K562 (cell line): Measurements from ENCODE around the gene NDUFV3. TPM values are rescaled to one million over a fixed set of nuclear protein-coding genes. Genes with fewer than 3 reads are reported as not detected.

Source experiments
- ATAC-seq: fragments of 200-7000 bp; cut with Tn5 transposase; 3 replicates; pipeline ENCODE4 v1.9.1; 2020; ENCODE audit warnings: moderate library complexity
- BruUV-seq: library from RNA; stranded (reverse); fragments of 400-500 nt; replicated peaks from 2 replicates; lab custom pipeline; 2021; lab: Mats Ljungman, UMichigan
- CTCF ChIA-PET: fragments of 300-600 bp; formaldehyde crosslinking; extraction: SDS; loops from one replicate; lab custom pipeline; 2021; ENCODE audit warnings: low intra/inter-chr PET ratio; lab: Yijun Ruan, JAX
- POLR2A ChIA-PET: fragments of 300-600, 350-650 bp; sonication (Branson Sonifier 250); formaldehyde crosslinking; extraction: SDS; loops from one replicate; lab custom pipeline; 2021; ENCODE audit warnings: antibody characterized with exemption, inconsistent platforms; lab: Yijun Ruan, JAX
- DNase-seq, 4 experiments: peaks; one replicate each; pipeline versions ENCODE4 v3.0.0 to v3.0.0-alpha.2; 2011 to 2018; ENCODE audit warnings: low spot score in 3 of 4, mixed read lengths in 3 of 4; ENCODE audit errors: extremely low read depth in 1 of 4
- FAIRE-seq: peaks from 2 replicates; lab custom pipeline; 2011; peaks lifted over from hg19 to GRCh38; lab: Jason Lieb, UNC
- H2AFZ ChIP-seq: 2 replicates; pipeline ENCODE4 v1.6.0; 2011; ENCODE audit warnings: low read depth, low read length, control low read depth, inconsistent platforms
- H3K27ac ChIP-seq: fragments of 200-600 bp; 3 replicates; pipeline ENCODE4 v1.8.0; 2011; ENCODE audit warnings: low read depth, mild to moderate bottlenecking, control low read depth, inconsistent platforms, low read length, moderate library complexity, mixed read lengths; ENCODE audit errors: extremely low read depth
- H3K27me3 ChIP-seq, 2 experiments: fragments of 300-600 bp in 1 of 2; 2 replicates in 1 of 2; 3 replicates in 1 of 2; pipeline versions ENCODE4 v1.6.0 to v1.8.0; 2011; ENCODE audit warnings: inconsistent platforms in 2 of 2, low read length in 2 of 2, mild to moderate bottlenecking in 1 of 2, mixed read lengths in 1 of 2, moderate library complexity in 1 of 2; ENCODE audit not compliant: control insufficient read depth in 2 of 2, insufficient read depth in 2 of 2
- H3K36me3 ChIP-seq: fragments of 300-600 bp; 3 replicates; pipeline ENCODE4 v1.8.0; 2011; ENCODE audit warnings: mild to moderate bottlenecking, low read length, inconsistent platforms; ENCODE audit not compliant: control insufficient read depth, insufficient read depth
- H3K4me1 ChIP-seq, 2 experiments: fragments of 200-600 bp in 1 of 2; replicated peaks in 1 of 2; 2 replicates in 1 of 2; 3 replicates in 1 of 2; pipeline versions ENCODE4 v1.5.1 to v1.8.0; 2011; ENCODE audit warnings: inconsistent platforms in 2 of 2, low read length in 2 of 2, mild to moderate bottlenecking in 1 of 2, mixed read lengths in 1 of 2, moderate library complexity in 1 of 2; ENCODE audit not compliant: control insufficient read depth in 2 of 2, insufficient read depth in 2 of 2
- H3K4me2 ChIP-seq: 2 replicates; pipeline ENCODE4 v1.6.1; 2011; ENCODE audit warnings: low read length, control low read depth, inconsistent platforms, mixed read lengths; ENCODE audit not compliant: insufficient read depth
- H3K4me3 ChIP-seq: fragments of 200-600 bp; sonication (generic), shearing (Covaris generic); 2 replicates; pipeline ENCODE4 v1.5.1; 2016; ENCODE audit warnings: control low read depth, inconsistent platforms
- H3K79me2 ChIP-seq: fragments of 200-600 bp; 3 replicates; pipeline ENCODE4 v1.8.0; 2011; ENCODE audit warnings: low read length, inconsistent platforms; ENCODE audit not compliant: control insufficient read depth, insufficient read depth
- H3K9ac ChIP-seq, 2 experiments: 2 replicates each; pipeline versions ENCODE4 v1.6.0 to v1.6.1; 2011; ENCODE audit warnings: low read depth in 2 of 2, low read length in 2 of 2, control low read depth in 1 of 2, inconsistent platforms in 1 of 2, mild to moderate bottlenecking in 1 of 2, mixed read lengths in 1 of 2; ENCODE audit not compliant: insufficient read depth in 1 of 2
- H3K9me1 ChIP-seq: one replicate; pipeline ENCODE4 v1.6.0; 2011; ENCODE audit warnings: inconsistent platforms, mild to moderate bottlenecking, low read length, moderate library complexity; ENCODE audit not compliant: control insufficient read depth, insufficient read depth
- H3K9me3 ChIP-seq: replicated peaks from 2 replicates; pipeline ENCODE4 v1.5.1; 2011; ENCODE audit warnings: low read depth, low read length, inconsistent platforms; ENCODE audit not compliant: control insufficient read depth, insufficient read depth
- H4K20me1 ChIP-seq: replicated peaks from 2 replicates; pipeline ENCODE4 v1.6.1; 2011; ENCODE audit warnings: low read length, inconsistent platforms, mixed read lengths; ENCODE audit not compliant: control insufficient read depth, insufficient read depth
- BDP1 ChIP-seq: IDR thresholded peaks from 3 replicates; pipeline ENCODE4 v1.6.1; 2011; ENCODE audit not compliant: insufficient read length, insufficient read depth
- CREBBP ChIP-seq: IDR thresholded peaks from one replicate; pipeline ENCODE4 v1.6.1; 2012; ENCODE audit warnings: low read depth, mild to moderate bottlenecking, control low read depth, inconsistent platforms, low read length
- KDM2B ChIP-seq: fragments of 250-450 bp; sonication (Bioruptor Pico); IDR thresholded peaks from 2 replicates; pipeline ENCODE4 v1.8.0; 2021; ENCODE audit warnings: mild to moderate bottlenecking, moderate library complexity
- NCOR1 ChIP-seq: fragments of 450-650 bp; IDR thresholded peaks from 2 replicates; pipeline ENCODE4 v1.6.1; 2016; ENCODE audit warnings: mild to moderate bottlenecking, moderate library complexity
- NFIX ChIP-seq: fragments of 250-450 bp; sonication (Bioruptor Pico); IDR thresholded peaks from 2 replicates; pipeline ENCODE4 v1.4.0; 2020; ENCODE audit warnings: low read depth, mild to moderate bottlenecking, moderate library complexity
- SRF ChIP-seq, 2 experiments: fragments of 250-450, 450-650 bp in 1 of 2; sonication (Bioruptor Pico) in 1 of 2; sonication (generic) in 1 of 2; formaldehyde crosslinking; IDR thresholded peaks; 2 replicates each; pipeline versions ENCODE4 v1.5.0 to v1.5.1; 2020 to 2022; ENCODE audit warnings: mild to moderate bottlenecking in 1 of 2, missing genetic modification reagents in 1 of 2
- TGIF2 ChIP-seq: sonication (generic); formaldehyde crosslinking; IDR thresholded peaks from 2 replicates; pipeline ENCODE4 v1.8.1; 2022; ENCODE audit warnings: mild to moderate bottlenecking, missing genetic modification reagents, moderate library complexity
- ZNF696 ChIP-seq: fragments of 250-450 bp; sonication (Bioruptor Pico); conservative IDR thresholded peaks from 2 replicates; pipeline ENCODE4 v1.4.0; 2020; ENCODE audit warnings: mild to moderate bottlenecking, moderate library complexity
- WGBS: fragments of 100-300 bp; shearing (Covaris generic); methylation state at CpG from one replicate; pipeline ENCODE4 v1.1.6; 2016; ENCODE audit warnings: low coverage, mixed read lengths; ENCODE audit not compliant: insufficient coverage; ENCODE audit errors: missing lambda C conversion rate; 5-methylcytosine and 5-hydroxymethylcytosine counted together
- in situ Hi-C: fragments of 300-500 bp; cut with MboI; formaldehyde crosslinking; loops from 4 replicates; pipeline ENCODE4 v1.15.0; 2018; ENCODE audit warnings: inconsistent platforms, mixed read lengths
- intact Hi-C: fragments of 100-400 bp; cut with micrococcal nuclease; formaldehyde crosslinking; loops from 2 replicates; pipeline ENCODE4 v1.14.2; 2022
- polyA plus RNA-seq, 8 experiments: library from polyadenylated mRNA; depleted of rRNA in 4 of 8; stranded (reverse) in 5 of 8; unstranded in 3 of 8; fragments of >200 nt; fragmentation: Nextera tagmentation in 2 of 8; fragmentation: Illumina TruSeq in 1 of 8; extraction: Ambion mirVana in 2 of 8; extraction: Trizol in 1 of 8; gene quantifications; 2 replicates each; pipeline versions ENCODE4 v1.2.1 to v1.2.3, GENCODE V29; 2011 to 2014; ENCODE audit warnings: inconsistent platforms in 1 of 8, missing spikeins in 1 of 8
- total RNA-seq, 7 experiments: library from RNA; depleted of rRNA in 6 of 7; stranded (reverse); fragments of >200 nt in 6 of 7; fragmentation: Illumina TruSeq in 2 of 7; extraction: Trizol in 2 of 7; gene quantifications; 2 replicates each; pipeline versions ENCODE4 v1.2.1 to v1.2.3, GENCODE V29; 2011 to 2021; ENCODE audit warnings: low replicate concordance in 1 of 7
- TF ChIP-seq, protein P1 (sequence below): sonication (generic); formaldehyde crosslinking; IDR thresholded peaks from 2 replicates; pipeline ENCODE4 v1.8.1; 2023; ENCODE audit warnings: mild to moderate bottlenecking, missing genetic modification reagents, moderate library complexity
- TF ChIP-seq, protein P2 (sequence below): fragments of 450-650 bp; IDR thresholded peaks from 2 replicates; pipeline ENCODE4 v1.6.1; 2016; ENCODE audit warnings: borderline replicate concordance
- TF ChIP-seq, protein P3 (sequence below), 2 experiments: fragments of 450-650 bp in 1 of 2; sonication (generic) in 1 of 2; formaldehyde crosslinking; conservative IDR thresholded peaks; 2 replicates each; pipeline versions ENCODE4 v1.4.0 to v1.8.1; 2020 to 2022; ENCODE audit warnings: mild to moderate bottlenecking in 1 of 2, missing genetic modification reagents in 1 of 2
- TF ChIP-seq, protein P4 (sequence below): fragments of 250-450 bp; sonication (Bioruptor Pico); IDR thresholded peaks from 2 replicates; pipeline ENCODE4 v1.9.0; 2021; ENCODE audit warnings: mild to moderate bottlenecking, inconsistent platforms

Gene NDUFV3
- total and polyA plus RNA-seq, 9 of the 15 experiments (the other 6 are each of a cell fraction or from before 2014, with no cell fraction given) = 19.1 to 87.8 (median 74.3) TPM

DNA sequence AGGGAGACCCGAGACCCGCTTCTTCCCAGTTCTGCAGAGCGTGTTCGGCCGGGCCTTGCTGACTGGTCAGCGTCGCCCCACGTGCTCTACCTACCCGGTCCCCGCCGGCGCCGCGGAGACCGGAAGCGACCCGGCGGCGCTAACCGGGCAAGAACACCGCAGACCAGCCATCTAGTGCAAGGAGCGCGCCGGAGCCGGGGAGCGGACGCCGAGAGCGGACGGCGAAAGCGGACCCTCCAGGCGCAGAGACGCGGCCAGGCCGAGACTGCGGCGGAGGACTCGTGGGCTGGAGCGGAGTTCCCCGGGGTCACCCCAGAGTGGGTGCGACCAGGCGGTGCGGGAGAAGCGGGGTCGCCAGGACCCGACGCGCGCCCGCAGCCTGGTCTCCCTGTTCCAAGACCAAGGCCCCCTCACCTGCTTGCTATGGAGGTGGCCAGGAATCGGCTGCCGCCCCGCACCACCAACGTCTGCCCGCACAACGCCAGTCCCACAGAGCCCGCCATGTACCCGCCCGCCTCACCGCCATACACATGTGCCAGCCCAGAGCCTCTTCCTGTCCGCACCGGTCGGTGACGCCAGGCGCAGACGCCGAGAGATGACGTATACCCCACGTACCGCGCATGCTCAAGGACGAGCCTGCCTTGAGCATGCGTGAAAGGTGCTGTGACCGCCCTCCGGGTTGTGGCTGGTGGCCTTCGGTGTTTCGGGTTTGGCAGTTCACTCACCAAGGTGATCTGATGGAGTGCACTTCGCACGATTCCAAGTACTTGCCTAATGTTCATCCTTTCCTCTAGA lies 13.9 kb upstream of the NDUFV3 start, which contains the start of gene WDR4:
Gene WDR4 (minus strand): TSS at position 547 of the 795 bp plus-strand sequence. CDS start 44 bp downstream, at position 503.
- no peaks in the 10 kb centered on the region for H4K20me1 ChIP-seq
- in situ Hi-C loops (no loop called here), intact Hi-C loops (loop anchor here (5.0 kb wide), 2 partner anchors 43 to 93 kb away; partner anchors contain the start of gene PKNOX1)
- TF ChIP-seq, protein P1, sequence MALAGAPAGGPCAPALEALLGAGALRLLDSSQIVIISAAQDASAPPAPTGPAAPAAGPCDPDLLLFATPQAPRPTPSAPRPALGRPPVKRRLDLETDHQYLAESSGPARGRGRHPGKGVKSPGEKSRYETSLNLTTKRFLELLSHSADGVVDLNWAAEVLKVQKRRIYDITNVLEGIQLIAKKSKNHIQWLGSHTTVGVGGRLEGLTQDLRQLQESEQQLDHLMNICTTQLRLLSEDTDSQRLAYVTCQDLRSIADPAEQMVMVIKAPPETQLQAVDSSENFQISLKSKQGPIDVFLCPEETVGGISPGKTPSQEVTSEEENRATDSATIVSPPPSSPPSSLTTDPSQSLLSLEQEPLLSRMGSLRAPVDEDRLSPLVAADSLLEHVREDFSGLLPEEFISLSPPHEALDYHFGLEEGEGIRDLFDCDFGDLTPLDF (CRISPR knock-in tag) = peak; percentile 72
- TF ChIP-seq TGIF2 (peak; percentile 85; the same call in 1 of the 2 replicates), SRF (CRISPR knock-in tag; IDR thresholded peaks at IDR 0.05) (0 out of 4 replicates have a peak, but pooled peaks have one; percentile 5 to 17), BDP1 (no peak), KDM2B (CRISPR knock-in tag) (0 out of 2 replicates have a peak, but pooled peaks have one; percentile 39), NCOR1 (no peak), NFIX (no peak), CREBBP (no peak), ZNF696 (CRISPR knock-in tag) (no peak)
- TF ChIP-seq, protein P2, sequence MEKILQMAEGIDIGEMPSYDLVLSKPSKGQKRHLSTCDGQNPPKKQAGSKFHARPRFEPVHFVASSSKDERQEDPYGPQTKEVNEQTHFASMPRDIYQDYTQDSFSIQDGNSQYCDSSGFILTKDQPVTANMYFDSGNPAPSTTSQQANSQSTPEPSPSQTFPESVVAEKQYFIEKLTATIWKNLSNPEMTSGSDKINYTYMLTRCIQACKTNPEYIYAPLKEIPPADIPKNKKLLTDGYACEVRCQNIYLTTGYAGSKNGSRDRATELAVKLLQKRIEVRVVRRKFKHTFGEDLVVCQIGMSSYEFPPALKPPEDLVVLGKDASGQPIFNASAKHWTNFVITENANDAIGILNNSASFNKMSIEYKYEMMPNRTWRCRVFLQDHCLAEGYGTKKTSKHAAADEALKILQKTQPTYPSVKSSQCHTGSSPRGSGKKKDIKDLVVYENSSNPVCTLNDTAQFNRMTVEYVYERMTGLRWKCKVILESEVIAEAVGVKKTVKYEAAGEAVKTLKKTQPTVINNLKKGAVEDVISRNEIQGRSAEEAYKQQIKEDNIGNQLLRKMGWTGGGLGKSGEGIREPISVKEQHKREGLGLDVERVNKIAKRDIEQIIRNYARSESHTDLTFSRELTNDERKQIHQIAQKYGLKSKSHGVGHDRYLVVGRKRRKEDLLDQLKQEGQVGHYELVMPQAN = peak; percentile 100
- TF ChIP-seq, protein P3, sequence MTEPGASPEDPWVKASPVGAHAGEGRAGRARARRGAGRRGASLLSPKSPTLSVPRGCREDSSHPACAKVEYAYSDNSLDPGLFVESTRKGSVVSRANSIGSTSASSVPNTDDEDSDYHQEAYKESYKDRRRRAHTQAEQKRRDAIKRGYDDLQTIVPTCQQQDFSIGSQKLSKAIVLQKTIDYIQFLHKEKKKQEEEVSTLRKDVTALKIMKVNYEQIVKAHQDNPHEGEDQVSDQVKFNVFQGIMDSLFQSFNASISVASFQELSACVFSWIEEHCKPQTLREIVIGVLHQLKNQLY (CRISPR knock-in tag; conservative IDR thresholded peaks at IDR 0.05) = no peak
- TF ChIP-seq, protein P4, sequence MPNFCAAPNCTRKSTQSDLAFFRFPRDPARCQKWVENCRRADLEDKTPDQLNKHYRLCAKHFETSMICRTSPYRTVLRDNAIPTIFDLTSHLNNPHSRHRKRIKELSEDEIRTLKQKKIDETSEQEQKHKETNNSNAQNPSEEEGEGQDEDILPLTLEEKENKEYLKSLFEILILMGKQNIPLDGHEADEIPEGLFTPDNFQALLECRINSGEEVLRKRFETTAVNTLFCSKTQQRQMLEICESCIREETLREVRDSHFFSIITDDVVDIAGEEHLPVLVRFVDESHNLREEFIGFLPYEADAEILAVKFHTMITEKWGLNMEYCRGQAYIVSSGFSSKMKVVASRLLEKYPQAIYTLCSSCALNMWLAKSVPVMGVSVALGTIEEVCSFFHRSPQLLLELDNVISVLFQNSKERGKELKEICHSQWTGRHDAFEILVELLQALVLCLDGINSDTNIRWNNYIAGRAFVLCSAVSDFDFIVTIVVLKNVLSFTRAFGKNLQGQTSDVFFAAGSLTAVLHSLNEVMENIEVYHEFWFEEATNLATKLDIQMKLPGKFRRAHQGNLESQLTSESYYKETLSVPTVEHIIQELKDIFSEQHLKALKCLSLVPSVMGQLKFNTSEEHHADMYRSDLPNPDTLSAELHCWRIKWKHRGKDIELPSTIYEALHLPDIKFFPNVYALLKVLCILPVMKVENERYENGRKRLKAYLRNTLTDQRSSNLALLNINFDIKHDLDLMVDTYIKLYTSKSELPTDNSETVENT (CRISPR knock-in tag) = 0 out of 2 replicates have a peak, but pooled peaks have one; percentile 30

More for the DNA sequence above, 13.9 kb upstream of the NDUFV3 start, which contains the start of gene WDR4:
- Histone ChIP-seq H3K9ac (peak within 1 kb of the TSS; percentile 94 to 98), H3K4me3 (peak within 1 kb of the TSS; percentile 76), H3K79me2 (peaks cover 59% of the 10 kb centered on the region), H3K27me3 (no peaks in the 10 kb centered on the region), H2AFZ (peak within 1 kb of the TSS; percentile 98), H3K36me3 (peaks cover 41% of the 10 kb centered on the region), H3K4me2 (peak within 1 kb of the TSS; percentile 99), H3K4me1 (peaks cover 0 to 11% of the 10 kb centered on the region in 2 experiments; a peak in 2 of 5 replicates), H3K27ac (peak within 1 kb of the TSS; percentile 91), H3K9me1 (no peaks in the 10 kb centered on the region), H3K9me3 (no peaks in the 10 kb centered on the region; the same call in 1 of the 2 replicates)
- POLR2A ChIA-PET = interaction anchor here (0.5 to 2.9 kb wide), 7 partner anchors 9 to 79 kb away, joined by 3 to 22 read pairs (median 5); partner anchors contain the start of gene NDUFV3
- DNase-seq (peak; percentile 99 to 100 (median 100)), ATAC-seq (peak; percentile 96), FAIRE-seq (peak; percentile 98)
- BruUV-seq = no TSS peak
- WGBS = 1% methylated on average over 73 of the region's 80 CpGs
- CTCF ChIA-PET = no interaction called here
